IPS-18c (cell line): Measurements from ENCODE around the gene POLR2E.

ENCODE experiments used
- H3K4me3 ChIP-seq: 2 replicates; pipeline ENCODE4 v1.7.0; 2013; ENCODE audit warnings: low read depth, mild to moderate bottlenecking, low read length, moderate library complexity; ENCODE audit not compliant: insufficient read depth
- H3K9me3 ChIP-seq: one replicate; pipeline ENCODE4 v1.6.1; 2013; ENCODE audit warnings: mild to moderate bottlenecking, low read length, moderate library complexity; ENCODE audit not compliant: control insufficient read depth, insufficient read depth

The POLR2E gene

GRCh38 chr19:1064661-1065605 lies 30.2 kb downstream of the POLR2E start:
- Histone ChIP-seq H3K9me3 (no peaks in the 10 kb centered on the region), H3K4me3 (peak overlapping the region; percentile 20; the same call in 1 of the 2 replicates)

DNA sequence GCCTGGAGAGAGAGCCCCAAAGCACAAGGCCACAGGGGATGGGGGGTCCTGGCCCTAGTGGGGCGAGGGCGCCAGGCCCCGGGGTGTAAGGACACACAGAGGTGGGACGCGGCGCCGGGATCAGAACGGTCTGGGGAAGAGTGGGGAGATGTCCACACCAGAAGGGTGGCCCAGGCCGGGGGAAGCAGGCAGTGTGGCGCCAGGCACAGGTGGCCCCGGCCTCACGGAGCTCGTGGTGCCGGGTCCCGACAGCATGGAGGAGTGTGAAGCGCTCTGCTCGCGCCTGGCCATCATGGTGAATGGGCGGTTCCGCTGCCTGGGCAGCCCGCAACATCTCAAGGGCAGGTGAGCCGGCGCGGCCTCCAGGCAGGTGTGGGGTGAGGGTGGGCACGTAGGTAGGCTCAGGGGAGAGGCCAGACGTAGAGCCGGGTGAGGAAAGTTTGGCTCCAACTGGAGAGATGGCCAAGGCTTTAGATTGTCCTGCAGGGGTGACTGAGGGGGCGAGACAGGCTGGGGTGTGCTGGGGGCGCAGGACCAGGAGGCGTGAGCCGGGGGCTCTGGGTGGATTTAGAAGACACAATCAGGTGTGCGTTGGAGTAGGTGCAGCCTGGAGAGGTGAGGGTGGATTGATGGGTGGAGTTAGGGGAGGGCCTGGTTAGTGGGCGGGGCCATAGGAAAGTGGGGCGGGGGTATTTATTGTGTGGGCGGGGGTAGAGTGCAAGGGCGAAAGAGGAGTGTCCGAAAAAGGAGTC lies 31.1 kb downstream of the POLR2E start:
- H3K9me3 ChIP-seq, result no peaks in the 10 kb centered on the region
- no peak overlapping the region; the same call in 1 of the 2 replicates for H3K4me3 ChIP-seq

- Histone ChIP-seq H3K9me3 (peaks cover 7% of the 10 kb centered on the region), H3K4me3 (no peak overlapping the region)
Measured at GRCh38 chr19:1063030-1063908, 31.9 kb downstream of the POLR2E start.

DNA sequence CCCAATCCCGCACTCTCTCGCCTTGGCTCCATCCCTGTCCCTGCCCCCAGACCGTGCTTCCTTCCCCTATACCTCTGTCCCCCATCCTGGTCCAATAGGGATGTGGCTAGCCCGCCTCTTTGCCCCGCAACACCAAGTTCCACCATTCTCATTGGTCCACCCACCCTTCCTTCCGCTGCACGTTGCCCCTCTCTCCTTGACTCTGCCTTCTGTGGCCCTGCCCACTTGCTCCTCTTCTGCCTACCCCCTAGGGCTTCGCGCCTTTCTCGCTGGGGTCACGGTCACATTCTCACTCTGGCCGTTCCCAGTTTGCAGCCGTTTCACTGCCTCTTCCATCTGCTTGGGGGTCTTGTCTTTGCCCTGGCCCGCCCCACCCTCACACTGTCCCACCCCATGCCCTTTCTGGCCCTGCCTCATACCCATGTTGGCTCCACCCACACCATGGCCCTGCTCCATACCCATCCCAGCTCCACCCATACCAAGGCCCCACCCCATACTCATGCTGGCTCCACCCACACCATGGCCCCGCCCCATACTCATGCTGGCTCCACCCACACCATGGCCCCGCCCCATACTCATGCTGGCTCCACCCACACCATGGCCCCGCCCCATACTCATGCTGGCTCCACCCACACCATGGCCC lies 32.7 kb downstream of the POLR2E start:
- no peak overlapping the region for H3K4me3 ChIP-seq

GRCh38 chr19:1061987-1062386 lies 33.2 kb downstream of the POLR2E start:
- Histone ChIP-seq H3K9me3 (peaks cover 15% of the 10 kb centered on the region), H3K4me3 (no peak overlapping the region)

More for the DNA sequence above, 32.7 kb downstream of the POLR2E start:
- peaks cover 11% of the 10 kb centered on the region for H3K9me3 ChIP-seq

DNA sequence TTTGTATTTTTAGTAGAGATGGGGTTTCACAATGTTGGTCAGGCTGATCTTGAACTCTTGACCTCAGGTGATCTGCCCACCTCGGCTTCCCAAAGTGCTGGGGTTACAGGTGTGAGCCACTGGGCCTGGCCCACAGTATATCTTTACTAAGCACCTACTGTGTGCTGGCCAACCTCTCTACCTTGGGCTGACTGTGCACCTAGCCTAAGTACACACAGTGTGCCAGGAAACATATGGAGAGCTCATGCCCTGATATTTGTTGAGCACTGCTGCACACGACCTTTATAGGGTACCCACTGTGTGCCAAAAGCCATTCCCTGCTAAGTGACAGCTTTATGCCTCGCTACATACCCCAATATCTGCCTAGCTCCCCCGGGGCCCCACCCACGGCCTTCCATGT lies 34.5 kb downstream of the POLR2E start:
- H3K4me3 ChIP-seq, result no peak overlapping the region
- peaks cover 25% of the 10 kb centered on the region for H3K9me3 ChIP-seq

DNA sequence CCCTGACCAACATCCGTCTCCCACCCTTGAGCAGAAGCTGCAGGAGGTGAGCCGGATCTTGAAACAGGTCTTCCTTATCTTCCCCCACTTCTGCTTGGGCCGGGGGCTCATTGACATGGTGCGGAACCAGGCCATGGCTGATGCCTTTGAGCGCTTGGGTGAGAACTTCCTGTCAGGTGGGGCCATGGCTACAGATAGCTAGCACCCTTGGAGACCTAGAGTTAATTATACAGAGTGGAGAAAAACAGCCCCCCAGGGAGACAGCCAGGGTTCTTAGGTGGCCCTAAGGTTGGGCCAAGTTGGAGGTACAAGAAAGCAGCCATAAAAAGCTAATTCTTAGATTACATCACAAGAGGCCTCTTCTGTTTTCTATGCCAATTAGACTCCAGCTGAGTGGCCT lies 37.1 kb downstream of the POLR2E start:
- no peak overlapping the region for H3K4me3 ChIP-seq
- H3K9me3 ChIP-seq, result peaks cover 25% of the 10 kb centered on the region

DNA sequence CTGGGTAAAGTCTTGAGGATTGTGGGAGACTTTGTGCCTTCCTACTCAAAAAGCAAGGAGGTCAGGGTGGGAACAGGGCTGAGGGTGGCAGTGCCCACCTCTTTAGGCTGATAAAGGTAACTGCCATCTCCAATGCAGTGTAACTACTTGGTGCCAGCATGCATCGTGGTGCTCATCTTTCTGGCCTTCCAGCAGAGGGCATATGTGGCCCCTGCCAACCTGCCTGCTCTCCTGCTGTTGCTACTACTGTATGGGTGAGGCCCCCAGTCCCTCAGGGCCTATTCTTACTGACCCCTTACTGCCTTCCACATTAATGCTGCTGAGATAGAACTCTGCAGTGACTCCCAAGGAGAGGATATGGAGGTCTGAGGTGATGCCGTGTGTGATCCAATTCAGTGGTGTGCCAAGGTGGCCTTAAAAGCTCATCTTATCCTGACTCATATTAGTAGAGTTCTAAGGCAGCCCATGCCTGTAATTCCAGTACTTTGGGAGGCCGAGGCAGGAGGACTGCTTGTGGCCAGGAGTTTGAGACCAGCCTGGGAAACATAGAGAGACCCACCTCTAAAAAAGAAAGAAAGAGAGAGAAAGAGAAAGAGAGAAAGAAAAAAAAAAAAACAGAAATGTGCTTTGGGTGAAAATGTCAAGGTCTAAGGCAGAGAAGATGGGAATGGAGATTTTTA lies 37.9 kb downstream of the POLR2E start:
- Histone ChIP-seq H3K4me3 (no peak overlapping the region), H3K9me3 (peaks cover 25% of the 10 kb centered on the region)

GRCh38 chr19:1055886-1056620 lies 39.1 kb downstream of the POLR2E start:
- Histone ChIP-seq H3K4me3 (peak overlapping the region; percentile 15; the same call in 1 of the 2 replicates), H3K9me3 (peaks cover 27% of the 10 kb centered on the region)

DNA sequence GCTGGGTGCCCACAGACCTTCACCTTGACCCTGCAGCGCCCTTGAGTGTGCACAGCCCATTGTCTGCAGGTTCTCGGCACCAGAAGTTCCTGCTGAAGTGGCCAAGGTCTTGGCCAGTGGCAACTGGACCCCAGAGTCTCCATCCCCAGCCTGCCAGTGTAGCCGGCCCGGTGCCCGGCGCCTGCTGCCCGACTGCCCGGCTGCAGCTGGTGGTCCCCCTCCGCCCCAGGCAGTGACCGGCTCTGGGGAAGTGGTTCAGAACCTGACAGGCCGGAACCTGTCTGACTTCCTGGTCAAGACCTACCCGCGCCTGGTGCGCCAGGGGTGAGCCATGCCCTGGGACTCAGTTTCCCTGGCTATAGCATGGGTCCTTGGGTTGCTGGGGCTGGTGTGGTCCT lies 40.1 kb downstream of the POLR2E start:
- Histone ChIP-seq H3K9me3 (peaks cover 27% of the 10 kb centered on the region), H3K4me3 (no peak overlapping the region; the same call in 1 of the 2 replicates)

- peaks cover 27% of the 10 kb centered on the region for H3K9me3 ChIP-seq
- no peak overlapping the region for H3K4me3 ChIP-seq
Measured at GRCh38 chr19:1054102-1055027, 40.8 kb downstream of the POLR2E start.

GRCh38 chr19:1053176-1054101 lies 41.7 kb downstream of the POLR2E start:
- peaks cover 22% of the 10 kb centered on the region for H3K9me3 ChIP-seq
- no peak overlapping the region for H3K4me3 ChIP-seq

DNA sequence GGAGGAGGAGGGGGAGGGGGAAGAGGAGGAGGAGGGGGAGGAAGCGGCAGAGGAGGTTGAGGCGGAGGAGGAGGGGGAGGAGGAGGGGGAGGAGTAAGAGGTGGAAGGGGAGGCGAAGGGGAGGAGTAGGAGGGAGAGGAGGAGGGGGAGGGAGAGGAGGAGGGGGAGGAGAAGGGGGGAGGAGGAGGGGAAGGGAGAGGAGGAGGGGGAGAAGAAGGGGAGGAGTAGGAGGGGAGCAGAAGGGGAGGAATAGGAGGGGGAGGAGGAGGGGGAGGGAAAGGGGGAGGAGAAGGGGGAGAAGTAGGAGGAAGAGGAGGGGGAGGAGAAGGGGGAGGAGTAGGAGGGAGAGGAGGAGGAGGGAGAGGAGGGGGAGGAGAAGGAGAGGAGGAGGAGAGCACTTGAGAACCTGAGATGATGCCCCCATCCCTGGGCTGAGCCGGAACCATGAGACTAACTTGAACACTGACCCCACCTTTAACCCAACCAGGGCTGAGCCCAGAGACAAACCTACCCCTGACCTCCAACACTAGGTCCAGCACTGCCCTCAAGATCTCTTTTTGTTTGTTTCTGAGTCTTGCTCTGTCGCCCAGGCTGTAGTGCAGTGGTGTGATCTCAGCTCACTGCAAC lies 42.7 kb downstream of the POLR2E start:
- peaks cover 16% of the 10 kb centered on the region for H3K9me3 ChIP-seq
- H3K4me3 ChIP-seq, result no peak overlapping the region
